Heart left ventricle (tissue), 16 donors: ENCODE measurements around the gene PRMT7. TPM values are rescaled to one million over a fixed set of nuclear protein-coding genes. Genes with fewer than 3 reads are reported as not detected.

Experiments used
- ATAC-seq, 4 donors: fragments of 200-7000 bp; cut with Tn5 transposase; one replicate each; pipeline ENCODE4 v1.9.1; 2020 to 2022; ENCODE audit warnings: moderate library complexity in 4 of 4, mild to moderate bottlenecking in 3 of 4, moderate number of reproducible peaks in 1 of 4
- DNase-seq, 5 donors: peaks; one replicate each; pipeline ENCODE4 v3.0.0-alpha.2; 2020
- H3K27ac ChIP-seq, 12 donors: fragments of 200-600 bp; sonication (generic) in 4 of 12; one replicate each; pipeline versions ENCODE4 v1.5.0 to v1.8.0; 2016 to 2022; ENCODE audit warnings: mild to moderate bottlenecking in 2 of 12
- H3K27me3 ChIP-seq, 9 donors: fragments of 200-600 bp; sonication (generic) in 2 of 9; one replicate each; pipeline versions ENCODE4 v1.5.1 to v1.8.0; 2016 to 2022; ENCODE audit warnings: mild to moderate bottlenecking in 3 of 9
- H3K36me3 ChIP-seq, 9 donors: fragments of 200-600 bp; sonication (generic) in 2 of 9; one replicate each; pipeline versions ENCODE4 v1.5.0 to v1.8.0; 2018 to 2022; ENCODE audit warnings: mild to moderate bottlenecking in 2 of 9
- H3K4me1 ChIP-seq, 12 donors: fragments of 200-600 bp; sonication (generic) in 4 of 12; one replicate each; pipeline versions ENCODE4 v1.5.0 to v1.8.0; 2016 to 2022; ENCODE audit warnings: mild to moderate bottlenecking in 3 of 12
- H3K4me3 ChIP-seq, 12 donors: fragments of 200-600 bp; sonication (generic) in 4 of 12; one replicate each; pipeline versions ENCODE4 v1.5.0 to v1.8.0; 2017 to 2022; ENCODE audit warnings: mild to moderate bottlenecking in 9 of 12, moderate library complexity in 4 of 12
- H3K9me3 ChIP-seq, 12 donors: fragments of 200-600 bp; sonication (generic) in 4 of 12; one replicate each; pipeline versions ENCODE4 v1.5.0 to v1.8.0; 2016 to 2022; ENCODE audit warnings: mild to moderate bottlenecking in 1 of 12
- POLR2A ChIP-seq, 2 donors: fragments of 450-650 bp; IDR thresholded peaks; one replicate each; pipeline ENCODE4 v1.6.1; 2017; ENCODE audit warnings: antibody characterized with exemption in 2 of 2, mild to moderate bottlenecking in 2 of 2, moderate library complexity in 2 of 2
- WGBS, 4 donors: extraction: QIAGEN DNeasy Blood & Tissue Kit in 2 of 4; methylation state at CpG; one replicate each; pipeline versions ENCODE4 v1.1.5 to v1.1.7; 2013 to 2018; 5-methylcytosine and 5-hydroxymethylcytosine counted together
- intact Hi-C, 10 donors: fragments of 100-400 bp; cut with DNase I; formaldehyde crosslinking; loops; one replicate each; pipeline versions ENCODE4 v1.11.1 to v1.14.2; 2022
- polyA plus RNA-seq, 2 donors: library from polyadenylated mRNA; stranded (reverse); fragments of 200-250 nt; gene quantifications; one replicate each; pipeline ENCODE4 v1.2.3, GENCODE V29; 2013
- total RNA-seq, 9 donors: library from RNA; depleted of rRNA in 2 of 9; stranded (reverse); fragments of >200 nt in 2 of 9; fragmentation: NEBNext Ultra II Directional in 3 of 9; extraction: Animal tissue kit (Norgen Biotek cat#: 25700) in 3 of 9; gene quantifications; one replicate each; pipeline versions ENCODE4 v1.1.0 to v1.2.4, GENCODE V29; 2016 to 2023
- TF ChIP-seq, protein P1 (sequence below), 12 donors: fragments of 200-600 bp; sonication (generic) in 4 of 12; IDR thresholded peaks; one replicate each; pipeline versions ENCODE4 v1.5.0 to v1.8.0; 2018 to 2022; ENCODE audit warnings: antibody characterized with exemption in 12 of 12, mild to moderate bottlenecking in 5 of 12
- donor health status: ischemic (EF 13 %, LVEDD 7.1; RV severe dilation, severe dysfunction).
- donor health status: healthy with polysubstance abuse.
- donor health status: DM: no; HTN: yes; CAD: no.
- donor health status: DM: no; HTN: no; CAD: no.
- donor health status: ischemic (EF 25% LVEDD 6.9; RV normal size, moderate dysfunction).
- donor health status: ischemic (EF 25% LVEDD 5.7; RV mildly dilated, moderate dysfunction).
- donor health status: healthy.
- donor health status: DM: yes; HTN: yes; CAD: no.
- donor health status: ischemic (EF 35%, LVEDD 5.7; RV mildly dilated, moderate dysfunction).
- donor health status: nonischemic (EF 11% LVEDD 7.7; RV severe dilation, severe dysfunction).
- donor health status: DM: yes; HTN: yes; CAD: no.
- donor health status: PGD.
- donor health status: ischemic (EF 29% LVEDD 5.4; RV normal size, mild dysfunction).
- donor health status: nonischemic (EF 23%, LVEDD 6.1; RV moderate dilation, normal function).

The PRMT7 gene
- total and polyA plus RNA-seq, 11 donors, result 21.0 to 37.4 (median 30.7) TPM

DNA sequence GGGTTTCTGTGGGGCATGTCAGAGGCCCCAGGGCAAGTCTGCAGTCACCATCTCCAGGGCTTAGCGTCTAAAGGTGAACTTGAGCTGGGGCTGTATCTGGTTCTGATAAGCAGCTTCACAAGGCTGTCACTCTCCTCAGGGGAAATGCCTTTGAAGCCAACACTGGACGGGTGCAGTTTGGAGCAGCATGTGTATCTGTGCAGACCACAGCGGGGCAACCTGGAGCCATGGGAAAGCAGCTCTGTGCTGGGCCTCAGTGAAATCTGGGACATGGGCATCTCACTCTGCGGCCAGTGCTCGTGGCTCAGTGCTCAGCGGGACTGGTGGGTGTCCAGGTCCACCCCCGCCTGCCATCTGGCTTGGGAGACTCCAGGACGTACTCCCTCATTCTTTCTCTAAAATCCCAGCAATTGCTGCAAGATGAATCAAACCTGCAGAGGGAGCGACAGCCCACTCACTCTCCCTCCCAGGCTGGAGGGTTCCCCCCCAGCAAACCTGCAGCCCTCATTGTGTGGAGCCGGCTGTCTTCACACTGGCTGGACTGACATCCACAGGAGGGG lies 63.5 kb downstream of the PRMT7 start:
- intact Hi-C loops, result no loop called here
- Histone ChIP-seq H3K9me3 (no peaks in the 10 kb centered on the region), H3K27ac (no peak overlapping the region), H3K27me3 (no peaks in the 10 kb centered on the region), H3K36me3 (no peaks in the 10 kb centered on the region), H3K4me3 (no peak overlapping the region), H3K4me1 (peaks cover 0 to 21% (median 0%) of the 10 kb centered on the region in 12 donors)
- TF ChIP-seq, protein P1, sequence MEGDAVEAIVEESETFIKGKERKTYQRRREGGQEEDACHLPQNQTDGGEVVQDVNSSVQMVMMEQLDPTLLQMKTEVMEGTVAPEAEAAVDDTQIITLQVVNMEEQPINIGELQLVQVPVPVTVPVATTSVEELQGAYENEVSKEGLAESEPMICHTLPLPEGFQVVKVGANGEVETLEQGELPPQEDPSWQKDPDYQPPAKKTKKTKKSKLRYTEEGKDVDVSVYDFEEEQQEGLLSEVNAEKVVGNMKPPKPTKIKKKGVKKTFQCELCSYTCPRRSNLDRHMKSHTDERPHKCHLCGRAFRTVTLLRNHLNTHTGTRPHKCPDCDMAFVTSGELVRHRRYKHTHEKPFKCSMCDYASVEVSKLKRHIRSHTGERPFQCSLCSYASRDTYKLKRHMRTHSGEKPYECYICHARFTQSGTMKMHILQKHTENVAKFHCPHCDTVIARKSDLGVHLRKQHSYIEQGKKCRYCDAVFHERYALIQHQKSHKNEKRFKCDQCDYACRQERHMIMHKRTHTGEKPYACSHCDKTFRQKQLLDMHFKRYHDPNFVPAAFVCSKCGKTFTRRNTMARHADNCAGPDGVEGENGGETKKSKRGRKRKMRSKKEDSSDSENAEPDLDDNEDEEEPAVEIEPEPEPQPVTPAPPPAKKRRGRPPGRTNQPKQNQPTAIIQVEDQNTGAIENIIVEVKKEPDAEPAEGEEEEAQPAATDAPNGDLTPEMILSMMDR (IDR thresholded peaks at IDR 0.05), result no peak
- no peak for TF ChIP-seq POLR2A (IDR thresholded peaks at IDR 0.05)
- ATAC-seq (no peak), DNase-seq (peak in 2 of 5 donors; percentile 23 to 51)
- 48 to 70% (median 66%) methylated on average over 9 to 10 of the region's 10 CpGs for WGBS, 4 donors

DNA sequence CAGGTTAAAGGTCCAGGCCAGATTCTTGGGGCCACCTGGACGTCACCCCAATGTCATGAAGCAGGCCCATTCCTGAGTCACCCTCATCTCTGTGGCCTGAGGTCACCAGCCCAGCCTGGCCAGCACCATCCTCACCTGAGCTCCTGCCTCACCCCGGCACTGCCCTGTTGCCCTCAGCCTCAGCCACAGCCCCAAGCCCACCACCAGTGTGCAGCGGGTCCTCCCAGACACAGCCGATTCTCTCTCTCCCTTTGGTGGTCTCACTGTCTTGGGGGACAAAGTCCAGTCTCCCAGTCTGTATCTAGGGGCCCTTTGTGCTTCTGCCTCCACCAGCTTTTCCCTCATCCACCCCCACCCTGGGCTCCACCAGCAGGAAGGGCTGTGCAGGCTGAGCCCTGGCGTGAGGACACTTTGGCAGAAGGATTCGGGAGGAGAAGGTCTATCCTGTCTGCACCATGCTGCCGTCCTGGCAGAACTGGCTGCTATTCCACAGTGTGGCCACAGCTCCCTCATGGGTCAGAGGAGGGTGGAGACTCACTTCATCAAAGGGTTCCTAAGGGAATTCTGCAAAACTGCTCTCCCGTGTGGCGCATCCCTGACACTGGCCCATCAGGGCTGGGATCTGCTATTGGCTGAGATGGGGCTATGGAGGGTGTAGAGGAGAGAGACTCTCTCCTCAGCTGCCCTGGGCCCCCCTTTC lies 64.3 kb downstream of the PRMT7 start:
- TF ChIP-seq, protein P1 (IDR thresholded peaks at IDR 0.05), result no peak
- no peak for TF ChIP-seq POLR2A (IDR thresholded peaks at IDR 0.05)
- DNase-seq (peak in 2 of 5 donors; percentile 11 to 47), ATAC-seq (no peak)
- H3K9me3 ChIP-seq, result no peaks in the 10 kb centered on the region
- H3K27ac ChIP-seq, result no peak overlapping the region
- WGBS, 4 donors, result 71 to 83% (median 83%) methylated on average over 7 to 9 of the region's 9 CpGs
- no peaks in the 10 kb centered on the region for H3K36me3 ChIP-seq
- intact Hi-C loops, result no loop called here
- no peaks in the 10 kb centered on the region for H3K27me3 ChIP-seq
- no peak overlapping the region for H3K4me3 ChIP-seq
- peaks cover 0 to 13% (median 0%) of the 10 kb centered on the region in 12 donors for H3K4me1 ChIP-seq

DNA sequence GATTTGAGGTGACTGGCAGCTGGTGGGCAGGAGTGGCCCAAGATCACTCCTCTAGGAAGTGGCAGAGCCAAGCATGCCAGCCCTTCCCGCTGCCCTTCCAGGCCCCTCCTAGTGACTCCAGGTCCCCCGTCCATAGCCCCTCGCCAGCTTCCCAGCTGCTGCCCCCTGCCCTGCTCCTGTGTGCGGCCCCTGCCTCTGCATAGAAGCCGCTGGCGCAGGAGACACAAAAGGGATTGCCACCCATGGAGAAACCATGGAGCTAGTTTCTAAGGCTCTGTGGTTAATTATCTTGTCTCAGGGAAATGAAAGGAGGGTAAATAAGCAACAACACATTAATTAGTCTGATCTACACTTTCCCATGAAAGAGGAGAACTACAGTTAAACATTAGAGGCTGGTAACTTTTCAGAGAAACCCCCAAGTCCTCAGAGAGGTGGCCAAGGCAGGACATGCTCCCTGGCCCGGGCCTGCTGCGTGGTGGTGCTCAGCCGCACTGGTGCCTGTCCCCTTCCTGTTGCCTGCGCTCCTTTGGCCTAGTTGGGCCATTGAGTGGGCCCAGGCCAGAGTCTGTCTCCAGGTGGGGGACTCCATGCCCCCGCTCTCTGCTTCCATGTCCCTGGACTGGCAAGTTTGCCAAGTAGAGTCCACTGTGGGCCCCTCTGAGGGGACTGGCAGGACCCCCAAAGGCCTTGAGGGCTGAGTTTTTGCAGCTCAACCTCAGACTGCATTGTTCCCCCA lies 65.2 kb downstream of the PRMT7 start:
- intact Hi-C loops, result no loop called here
- no peak for TF ChIP-seq POLR2A (IDR thresholded peaks at IDR 0.05)
- TF ChIP-seq, protein P1 (IDR thresholded peaks at IDR 0.05), result no peak
- Histone ChIP-seq H3K9me3 (no peaks in the 10 kb centered on the region), H3K4me3 (no peak overlapping the region), H3K4me1 (peaks cover 0 to 5% (median 0%) of the 10 kb centered on the region in 12 donors), H3K36me3 (no peaks in the 10 kb centered on the region), H3K27me3 (no peaks in the 10 kb centered on the region), H3K27ac (no peak overlapping the region)
- ATAC-seq (no peak), DNase-seq (peak in 2 of 5 donors; percentile 9 to 13)
- WGBS, 4 donors, result 92 to 96% (median 94%) methylated on average over 11 of the region's 11 CpGs

DNA sequence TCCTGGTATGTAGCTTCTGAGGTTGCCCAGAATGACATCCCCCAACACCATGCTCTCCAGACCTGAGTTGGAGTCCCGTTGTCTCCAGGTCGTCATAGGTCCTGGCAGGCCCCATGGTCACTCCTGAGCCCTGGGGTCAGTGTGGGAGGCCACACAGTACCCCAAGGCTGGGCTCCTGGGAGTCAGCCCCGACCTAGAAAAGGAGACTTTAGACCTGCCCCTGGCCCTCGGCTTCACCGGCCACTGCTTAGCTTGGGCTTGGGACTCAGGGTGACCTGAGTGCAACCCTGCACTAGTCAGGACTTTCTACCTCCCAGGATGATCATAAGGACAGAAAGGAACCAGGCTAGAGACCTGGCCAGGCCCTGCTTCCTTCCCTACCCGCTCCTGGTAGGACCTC lies 65.8 kb downstream of the PRMT7 start:
- H3K27ac ChIP-seq, result no peak overlapping the region

More for the DNA sequence above, 65.8 kb downstream of the PRMT7 start:
- DNase-seq (peak in 2 of 5 donors; percentile 10 to 51), ATAC-seq (no peak)
- 93 to 100% (median 94%) methylated on average over 3 to 6 of the region's 6 CpGs for WGBS, 4 donors
- Histone ChIP-seq H3K27me3 (no peaks in the 10 kb centered on the region), H3K9me3 (no peaks in the 10 kb centered on the region), H3K4me3 (no peak overlapping the region), H3K36me3 (no peaks in the 10 kb centered on the region), H3K4me1 (no peaks in the 10 kb centered on the region)
- intact Hi-C loops, result no loop called here
- TF ChIP-seq, protein P1 (IDR thresholded peaks at IDR 0.05), result no peak
- no peak for TF ChIP-seq POLR2A (IDR thresholded peaks at IDR 0.05)
